Right ventricle myocardium superior (tissue), 1 donor: ENCODE measurements around the gene GLS. TPM values are rescaled to one million over a fixed set of nuclear protein-coding genes. Genes with fewer than 3 reads are reported as not detected.
"Not testable (repeated sequence)": the region's sequence is repeated elsewhere in the genome, so short reads cannot be mapped to it uniquely, and the experiment has no call there.

ENCODE experiments used
- ATAC-seq: fragments of 200-7000 bp; cut with Tn5 transposase; one replicate; pipeline ENCODE4 v1.9.1; 2020; ENCODE audit warnings: mild to moderate bottlenecking; ENCODE audit not compliant: poor library complexity
- DNase-seq: peaks from one replicate; pipeline ENCODE4 v3.0.0-alpha.2; 2020
- intact Hi-C: fragments of 100-400 bp; cut with DNase I; formaldehyde crosslinking; loops from one replicate; pipeline ENCODE4 v1.11.2; 2022
- total RNA-seq: library from RNA; stranded (reverse); fragmentation: NEBNext Ultra II Directional; extraction: Animal tissue kit (Norgen Biotek cat#: 25700); gene quantifications from one replicate; pipeline ENCODE4 v1.2.1, GENCODE V29; 2021
- donor health status: DM: no; HTN: yes; CAD: no; lungs with severe emphysema.

Gene GLS
- total RNA-seq, 1 donor from 2014 or later, result 52.3 TPM

DNA sequence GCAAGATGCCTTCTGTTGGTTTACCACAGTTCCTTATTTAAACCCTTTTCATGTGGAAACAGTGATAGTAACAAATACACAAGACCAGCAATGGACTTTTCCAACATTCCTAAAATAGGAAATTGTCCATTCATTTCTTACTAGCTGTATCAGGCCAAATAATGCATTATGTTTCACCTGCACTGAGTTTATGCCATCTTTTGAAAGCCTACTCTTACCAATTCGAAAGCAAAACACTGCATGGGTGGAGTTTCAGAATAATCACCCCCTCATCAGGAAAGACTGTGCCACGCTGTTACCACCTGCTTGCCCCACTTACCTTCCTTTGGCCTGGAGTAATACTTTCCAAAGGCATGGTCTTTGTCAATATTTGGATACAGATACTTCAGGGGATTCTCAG is 95.9 kb downstream of the GLS start:
- intact Hi-C loops, result no loop called here
- ATAC-seq (no peak), DNase-seq (no peak)

DNA sequence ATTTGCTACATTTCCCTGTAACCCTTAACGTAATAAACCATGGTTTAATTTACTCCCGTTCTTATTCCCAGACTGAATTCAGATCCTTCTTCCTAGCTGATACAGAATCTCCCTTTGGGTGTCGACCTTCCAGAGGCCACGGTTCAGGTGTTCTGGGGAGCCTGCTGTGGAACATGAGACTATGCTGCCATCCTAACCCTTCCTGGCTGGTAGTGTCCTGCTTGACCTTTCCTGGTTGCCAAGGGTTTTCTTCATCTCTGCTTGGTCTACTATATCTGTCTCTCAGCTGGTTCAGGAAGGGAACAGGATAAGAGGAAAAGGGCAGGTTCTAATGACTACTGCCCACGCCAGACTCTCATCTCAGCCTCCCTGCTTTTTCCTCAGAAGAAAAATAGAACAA is 96.9 kb downstream of the GLS start:
- intact Hi-C loops, result no loop called here
- no peak for ATAC-seq

DNA sequence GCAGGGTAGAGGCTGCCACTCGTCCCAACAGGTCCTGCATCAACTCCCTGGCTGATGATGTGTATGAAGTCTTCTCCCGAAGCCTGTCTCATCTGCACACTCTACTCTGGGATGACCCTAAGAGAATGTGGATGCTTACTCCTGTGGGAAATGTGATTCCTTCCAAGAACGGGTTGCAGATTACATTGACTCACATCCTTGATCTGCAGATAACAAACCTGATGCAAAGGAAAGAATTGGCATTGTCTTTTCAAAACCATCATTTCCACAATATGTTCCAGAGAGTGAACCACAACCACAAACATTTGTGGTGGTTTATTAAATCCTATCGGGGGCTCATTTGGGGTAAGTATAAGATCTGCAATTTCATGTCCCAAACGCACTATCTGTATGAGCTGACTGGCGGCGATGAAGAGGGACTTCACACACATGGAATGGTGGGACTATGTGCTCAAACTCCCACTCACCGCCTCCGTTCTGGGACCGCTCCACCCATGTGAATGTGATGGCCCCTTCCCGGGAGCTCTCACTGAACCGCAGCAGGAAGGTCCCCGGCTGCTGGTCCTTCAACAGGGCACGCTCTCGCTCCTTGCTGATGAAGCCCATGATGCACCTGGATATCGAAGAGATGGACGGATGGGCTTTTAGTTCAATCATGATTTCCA is 97.9 kb downstream of the GLS start:
- DNase-seq (no peak), ATAC-seq (no peak)
- intact Hi-C loops, result no loop called here

More for the DNA sequence above, 96.9 kb downstream of the GLS start:
- DNase-seq, result no peak

DNA sequence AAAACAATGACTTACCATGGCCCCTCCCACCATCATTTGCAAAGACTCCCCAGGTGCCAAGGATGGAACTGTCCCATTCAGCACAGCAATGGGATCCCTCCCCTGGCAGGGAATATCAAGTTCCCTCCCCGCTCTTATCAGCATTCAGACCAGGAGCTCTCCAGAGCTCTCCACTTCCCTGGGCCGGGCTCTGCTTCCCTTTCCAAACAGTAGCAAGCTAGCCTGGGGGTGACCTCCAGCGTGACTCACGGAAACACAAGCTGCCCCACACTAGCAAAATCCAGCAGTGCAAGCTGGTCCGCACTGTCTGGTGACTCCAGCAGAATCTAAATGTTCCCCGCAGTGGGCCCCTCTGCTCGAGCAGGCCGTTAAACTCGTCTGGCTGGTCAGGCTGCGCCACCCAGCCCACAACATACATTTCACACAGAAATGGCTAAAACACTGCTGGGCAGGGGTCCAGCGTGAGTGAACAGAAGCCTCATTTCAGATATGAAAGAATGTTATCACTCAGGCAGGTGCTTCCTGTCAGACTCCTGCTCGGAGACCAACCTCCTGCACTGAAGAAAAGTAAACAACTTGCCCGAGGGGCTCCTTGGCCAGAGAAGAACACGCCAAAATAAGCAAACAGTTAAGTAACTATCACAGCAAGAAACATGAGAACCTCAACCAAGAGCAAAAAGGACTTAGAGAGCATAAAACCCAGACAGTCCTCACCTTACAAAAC is 99.4 kb downstream of the GLS start:
- DNase-seq (peak; percentile 83), ATAC-seq (peak; percentile 93)
- intact Hi-C loops, result no loop called here

DNA sequence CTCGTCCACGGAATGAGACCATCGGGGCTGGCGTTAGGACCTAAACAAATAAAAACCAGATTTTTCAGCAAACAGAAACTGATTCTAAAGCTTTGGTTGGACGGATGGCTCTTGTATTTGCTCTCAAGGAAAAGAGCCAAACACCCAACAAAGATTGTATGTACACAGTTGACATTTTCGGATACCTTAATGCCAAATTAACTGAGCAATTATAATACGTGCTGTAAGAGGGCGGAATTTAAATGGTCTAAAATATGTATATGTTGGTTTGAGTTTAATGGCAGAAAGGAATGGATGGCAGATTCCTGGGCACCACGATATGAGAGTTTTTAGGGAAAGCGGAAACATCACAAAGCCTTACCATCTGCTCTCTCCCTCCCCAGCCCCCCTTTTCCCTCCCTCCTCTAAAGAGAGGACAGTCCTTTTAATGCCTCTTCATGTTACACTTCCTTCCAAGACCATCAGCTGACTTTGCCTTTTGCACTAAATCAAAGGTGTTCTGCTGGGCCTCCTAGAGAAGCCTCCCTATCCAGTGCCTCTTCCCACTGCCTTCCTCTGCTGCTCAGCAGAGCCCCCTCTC is 100.1 kb downstream of the GLS start:
- ATAC-seq, result no peak
- intact Hi-C loops, result no loop called here
- DNase-seq, result no peak

DNA sequence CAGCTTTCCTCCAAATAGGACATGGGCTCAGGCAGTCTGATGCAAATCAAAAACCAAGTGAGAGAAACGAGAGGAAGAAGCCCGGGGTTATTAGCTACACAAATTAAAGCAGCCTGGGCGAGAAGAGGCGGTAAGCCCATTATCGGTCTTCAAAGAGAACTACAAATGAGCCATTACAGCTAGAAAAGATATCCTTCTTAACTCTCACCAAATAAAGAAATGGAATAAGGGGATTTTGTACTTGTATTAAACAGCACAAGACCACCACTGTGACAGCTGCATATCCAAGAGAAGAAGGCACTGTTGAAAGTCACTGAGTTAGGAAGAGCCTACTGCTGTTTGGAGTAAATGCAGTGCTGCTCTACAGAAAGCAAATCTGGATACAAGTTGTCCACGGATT is 100.7 kb downstream of the GLS start:
- DNase-seq (no peak), ATAC-seq (no peak)
- intact Hi-C loops, result no loop called here

DNA sequence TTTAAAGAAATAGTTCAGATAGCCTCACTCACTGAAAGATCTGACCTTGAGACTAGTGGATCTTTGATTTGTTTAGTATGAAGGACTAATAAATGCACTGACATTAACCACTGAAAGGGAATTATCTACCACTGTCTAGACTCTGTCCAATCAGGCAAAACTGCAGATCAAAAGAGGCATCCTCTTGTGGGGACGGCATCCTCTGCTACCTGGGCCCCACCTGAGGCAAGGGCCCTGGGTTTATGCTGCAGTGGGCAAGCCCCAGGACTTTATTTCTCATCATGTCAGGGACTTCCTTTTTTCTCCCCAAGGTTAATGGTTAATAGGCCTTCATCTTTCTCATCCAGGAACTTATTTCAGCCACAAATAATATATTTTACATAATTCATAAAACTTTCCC is 101.1 kb downstream of the GLS start:
- no peak for DNase-seq
- intact Hi-C loops, result no loop called here
- ATAC-seq, result no peak

DNA sequence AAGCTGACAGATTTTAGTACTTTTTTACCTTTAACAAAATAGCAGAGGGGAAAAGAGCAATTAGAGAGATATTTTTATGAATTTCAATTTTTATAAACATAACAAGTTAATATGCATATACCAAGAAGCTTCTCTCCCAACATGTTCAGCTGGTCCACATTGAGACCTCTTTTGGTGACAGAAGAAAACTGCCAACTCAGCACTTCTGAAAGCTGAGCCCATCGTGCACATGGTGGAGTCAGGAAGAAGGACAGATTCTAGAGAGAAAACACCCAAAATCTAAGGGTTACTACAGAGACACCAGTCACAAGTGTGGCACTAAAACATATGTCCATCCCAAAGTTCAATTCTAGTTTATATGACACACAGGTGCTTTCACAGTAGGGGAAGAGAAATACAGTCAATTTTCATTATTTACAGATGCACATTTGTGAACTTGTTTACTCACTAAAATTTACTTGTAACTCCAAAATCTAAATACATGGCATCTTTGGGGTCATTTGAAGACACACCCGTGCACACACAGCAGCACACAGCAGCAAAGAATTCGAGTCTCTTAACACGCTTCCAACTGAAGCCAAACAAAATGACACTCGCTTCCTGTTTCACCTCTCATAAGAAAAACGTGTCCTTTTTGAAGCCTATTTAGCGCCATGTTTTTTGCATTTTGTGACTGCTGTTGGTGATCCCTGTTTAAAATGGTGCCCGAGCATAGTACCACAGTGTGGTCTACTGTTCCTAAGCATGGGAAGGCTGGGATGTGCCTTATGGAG is 101.8 kb downstream of the GLS start:
- ATAC-seq (no peak), DNase-seq (no peak)
- intact Hi-C loops, result no loop called here

DNA sequence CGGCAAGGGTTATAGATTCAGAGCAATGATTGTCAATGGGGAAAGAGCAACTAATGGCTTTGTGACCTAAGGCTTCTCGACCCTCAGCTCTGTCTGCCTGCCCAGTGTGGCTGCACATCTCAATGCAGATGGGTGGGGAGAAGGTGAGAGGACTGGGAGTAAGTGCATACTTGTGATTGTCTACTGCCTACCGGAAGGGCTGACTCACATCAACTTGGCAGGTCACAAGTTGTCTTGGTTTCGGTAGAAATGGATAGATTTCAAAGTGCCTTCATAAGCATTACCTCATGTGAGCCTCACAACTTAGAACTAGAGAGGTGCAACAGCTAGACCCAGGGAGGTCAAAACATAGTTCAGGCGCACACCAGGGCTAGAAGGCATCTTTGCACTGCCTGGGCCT is 104.0 kb downstream of the GLS start:
- intact Hi-C loops, result no loop called here
- DNase-seq (no peak), ATAC-seq (no peak)

DNA sequence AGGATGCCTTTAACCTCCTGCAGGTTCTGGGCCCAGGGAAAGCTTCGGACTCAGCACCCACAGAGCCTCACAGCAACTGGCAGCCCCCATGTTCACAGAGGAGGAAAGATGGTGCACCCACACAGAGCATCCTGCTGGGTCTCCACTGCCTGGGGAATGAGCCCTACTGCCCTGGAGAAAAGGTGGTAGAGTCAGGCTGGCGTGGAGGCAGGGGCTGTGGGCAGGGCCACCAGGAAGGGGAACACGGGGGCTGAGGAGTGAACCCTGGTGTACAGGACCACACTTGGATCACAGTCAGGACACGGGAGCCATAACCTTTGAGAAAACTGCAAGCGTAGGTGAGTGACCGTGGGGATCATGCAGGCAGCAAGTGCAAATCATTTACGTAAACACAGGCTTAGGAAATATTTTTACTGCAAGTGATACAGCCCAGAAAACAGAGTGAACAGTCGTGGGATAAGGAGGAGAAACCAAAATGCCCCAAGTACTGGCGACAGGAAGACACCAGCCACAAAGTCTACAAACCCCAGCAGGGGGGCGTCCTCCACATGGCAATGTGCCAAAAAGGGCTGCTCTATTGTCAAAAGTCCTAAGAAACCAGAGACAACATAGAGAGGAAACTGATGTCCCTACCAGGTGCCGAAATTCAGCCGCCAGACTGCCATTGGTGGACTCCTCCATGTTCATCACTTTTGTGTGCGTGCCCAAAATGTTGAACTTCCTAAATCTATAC is 105.8 kb downstream of the GLS start:
- intact Hi-C loops, result no loop called here
- no peak for DNase-seq
- ATAC-seq, result no peak

DNA sequence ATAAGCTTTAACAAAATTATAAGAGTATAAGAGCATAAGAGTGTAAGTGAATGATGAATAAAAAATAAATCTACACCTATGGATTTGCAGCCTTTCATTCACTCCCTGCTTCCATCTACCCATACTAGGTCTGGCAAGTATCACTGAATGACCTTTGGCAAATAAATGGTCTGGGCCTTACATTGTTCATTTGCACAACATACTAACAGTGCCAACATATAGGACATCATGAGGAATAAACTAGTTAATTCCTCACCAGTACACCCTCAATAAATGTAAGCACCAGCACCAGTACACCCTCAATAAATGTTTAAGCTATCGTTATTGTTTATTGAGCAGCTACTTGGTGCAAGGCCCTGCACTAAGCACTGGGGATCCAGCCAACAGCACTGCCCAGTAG is 106.5 kb downstream of the GLS start:
- no peak for DNase-seq
- intact Hi-C loops, result no loop called here
- no peak for ATAC-seq

DNA sequence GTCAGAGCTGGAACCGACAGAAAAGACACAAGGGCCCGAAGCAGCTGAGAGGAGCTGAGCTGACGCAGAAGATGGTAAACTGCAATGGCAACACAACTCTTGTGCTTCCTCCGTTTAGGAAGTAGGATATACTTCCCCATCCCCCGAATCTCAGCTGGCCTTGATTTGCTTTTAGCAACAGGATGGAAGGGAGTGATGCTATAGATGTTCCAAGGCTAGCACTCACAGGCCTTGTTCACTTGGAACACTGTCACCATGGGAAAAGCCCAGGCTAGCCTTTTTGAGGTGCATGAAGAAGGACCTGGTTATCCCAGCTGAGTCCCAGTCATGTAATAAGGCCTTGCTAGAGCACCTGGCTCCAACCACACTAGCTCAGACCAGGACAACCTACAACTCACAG is 107.3 kb downstream of the GLS start:
- intact Hi-C loops, result no loop called here
- no peak for DNase-seq
- ATAC-seq, result no peak

DNA sequence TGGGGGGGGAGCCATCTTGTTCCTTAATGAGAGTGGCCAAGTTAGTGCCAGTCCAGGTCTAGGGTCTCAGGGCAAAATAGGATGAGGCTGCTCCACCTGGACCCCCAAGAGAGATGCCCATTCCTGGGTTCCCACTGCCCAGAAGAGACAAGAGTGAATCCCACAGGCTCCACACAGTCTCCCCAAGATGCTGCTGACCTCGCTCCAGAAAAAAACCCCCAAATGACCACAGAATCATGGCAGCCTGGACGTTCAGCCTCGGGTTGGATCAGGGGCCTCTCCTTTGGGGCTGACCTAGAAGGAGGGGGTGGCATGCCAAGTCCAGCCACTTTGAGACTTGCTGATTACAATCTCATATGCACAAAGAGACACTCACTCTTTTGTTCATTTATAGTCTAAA is 108.3 kb downstream of the GLS start:
- intact Hi-C loops, result no loop called here
- no peak for ATAC-seq
- DNase-seq, result no peak

DNA sequence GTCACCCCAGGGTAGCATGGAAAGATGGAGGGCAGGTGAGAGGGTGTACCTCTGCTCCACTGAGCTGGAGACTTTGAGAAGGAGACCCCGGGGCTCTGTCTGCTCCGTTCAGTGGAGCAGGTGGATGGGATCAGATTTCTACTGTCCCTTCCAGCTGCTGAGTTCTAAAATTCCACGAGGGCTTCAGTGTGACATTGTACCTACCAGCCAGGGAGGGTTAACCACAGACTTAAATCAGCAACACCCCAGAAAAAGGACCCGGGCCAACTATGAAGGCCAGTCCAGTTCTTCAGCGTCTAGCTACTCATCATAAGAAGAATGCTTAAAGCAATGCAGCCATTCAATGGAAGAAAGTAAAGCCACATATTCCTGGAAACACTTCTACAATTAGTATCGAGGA is 109.5 kb downstream of the GLS start:
- DNase-seq, result no peak
- intact Hi-C loops, result no loop called here
- no peak for ATAC-seq

DNA sequence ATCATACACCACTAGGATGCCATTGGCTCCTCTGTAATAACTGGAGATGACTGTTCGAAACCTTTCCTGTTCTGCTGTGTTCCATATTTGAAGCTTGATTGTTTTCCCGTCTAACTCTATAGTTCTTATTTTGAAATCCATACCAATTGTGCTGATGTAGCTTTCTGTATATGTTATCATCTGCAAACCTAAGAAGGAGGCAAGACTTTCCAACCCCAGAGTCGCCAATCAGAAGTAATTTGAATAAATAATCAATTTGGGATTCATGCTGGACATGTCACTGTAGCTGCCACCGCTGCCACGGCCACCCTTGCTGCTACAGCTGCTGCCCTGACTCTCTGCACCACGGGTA is 112.6 kb downstream of the GLS start:
- ATAC-seq (no peak), DNase-seq (no peak)
- intact Hi-C loops, result no loop called here

DNA sequence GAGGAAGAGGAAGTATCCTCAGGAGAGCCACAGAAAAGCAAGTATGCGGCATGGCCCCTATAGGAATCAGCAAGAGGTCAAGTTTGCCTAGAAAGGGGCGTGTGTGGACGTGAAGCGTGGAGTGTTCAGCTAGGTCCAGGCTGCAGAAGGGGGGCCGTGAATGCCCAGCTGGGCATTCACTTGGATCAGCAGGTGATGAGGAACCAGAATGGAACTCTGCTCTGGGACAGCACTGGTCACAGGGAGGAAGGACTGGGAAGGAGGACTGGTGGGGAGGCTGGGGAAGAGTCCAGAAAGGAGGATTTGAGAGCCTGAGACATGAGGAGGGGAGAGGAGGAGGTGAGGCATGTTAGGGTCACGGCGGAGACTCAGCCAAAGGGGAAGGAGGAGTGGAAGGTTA is 113.5 kb downstream of the GLS start:
- ATAC-seq (no peak), DNase-seq (no peak)
- intact Hi-C loops, result no loop called here

DNA sequence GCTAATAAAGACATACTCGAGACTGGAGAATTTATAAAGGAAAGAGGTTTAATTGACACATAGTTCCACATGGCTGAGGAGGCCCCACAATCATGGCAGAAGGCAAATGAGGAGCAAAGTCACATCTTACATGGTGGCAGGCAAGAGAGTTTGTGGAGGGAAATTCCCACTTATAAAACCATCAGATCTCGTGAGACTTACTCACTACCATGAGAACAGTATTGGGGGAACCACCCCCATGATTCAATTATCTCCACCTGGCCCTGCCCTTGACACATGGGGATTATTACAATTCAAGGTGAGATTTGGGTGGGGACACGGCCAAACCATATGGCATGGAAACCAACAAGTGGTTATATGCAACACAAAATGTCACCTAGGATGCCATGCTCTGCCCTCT is 114.7 kb downstream of the GLS start:
- DNase-seq, intact Hi-C loops, ATAC-seq: not testable (repeated sequence)

DNA sequence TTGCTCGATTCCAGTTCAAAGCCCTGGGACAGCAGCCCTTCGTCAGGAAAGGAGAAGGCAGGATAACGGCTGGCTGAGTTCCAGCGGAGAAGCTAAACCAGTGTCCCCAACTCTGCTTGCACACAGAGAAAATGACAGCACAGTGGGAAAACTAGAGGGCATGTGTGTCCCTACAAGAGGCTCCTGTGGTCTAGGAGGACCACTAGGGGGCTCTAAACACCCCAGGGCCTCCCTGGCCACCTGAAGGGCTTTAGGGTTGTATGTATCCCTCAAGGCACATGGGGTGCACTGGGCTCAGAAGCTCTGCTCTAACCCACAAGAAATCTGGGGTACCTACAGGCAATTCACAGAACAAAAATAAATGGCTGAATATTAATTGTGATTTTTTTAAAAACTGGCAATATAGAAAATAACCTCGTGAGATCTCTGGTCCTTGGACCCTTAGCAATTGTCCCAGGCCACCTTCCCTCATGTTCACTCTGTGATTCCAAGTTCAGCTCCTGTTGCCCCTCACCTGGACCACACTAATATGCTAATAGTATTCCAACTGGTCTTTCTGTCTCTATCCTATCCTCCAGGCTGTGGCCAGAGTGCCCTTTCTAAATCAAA is 115.8 kb downstream of the GLS start:
- DNase-seq, result no peak
- intact Hi-C loops, result no loop called here
- peak; percentile 62 for ATAC-seq

DNA sequence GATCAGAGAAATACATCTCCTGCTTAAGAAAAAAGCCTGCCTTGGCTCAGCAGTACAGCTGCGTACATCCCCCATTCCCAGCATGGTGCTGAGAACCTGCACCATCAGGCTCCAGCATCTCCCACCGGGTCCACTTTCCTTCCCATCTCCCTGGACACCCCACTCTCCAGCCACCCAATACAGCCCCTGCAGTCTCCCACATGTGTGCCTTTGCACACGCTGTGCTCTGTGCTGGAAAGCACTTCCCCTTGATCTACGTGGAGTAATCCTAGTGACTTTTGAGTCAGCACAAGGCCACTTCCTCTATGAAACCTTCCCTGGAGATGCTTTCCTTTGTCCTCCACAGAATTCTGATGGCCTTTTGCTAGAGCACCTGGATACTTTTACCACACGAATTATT is 116.3 kb downstream of the GLS start:
- intact Hi-C loops, result no loop called here
- DNase-seq, result no peak
- ATAC-seq, result no peak
